ENCODE data around the gene DSCAM.

- TF ChIP-seq CTCF (IDR thresholded peaks at IDR 0.05) = no peak
- TF ChIP-seq POLR2A (IDR thresholded peaks at IDR 0.05) = no peak
Observed at GRCh38 chr21:40796464-40796863, 50.5 kb downstream of the DSCAM start.
